GM19395 (cell line): ENCODE measurements around the gene RABL6.
A peak's percentile ranks its signal among the peaks of the same experiment; 100 is the strongest.
"Not testable (repeated sequence)": the region's sequence is repeated elsewhere in the genome, so short reads cannot be mapped to it uniquely, and the experiment has no call there.

Experiments
- ATAC-seq: cut with Tn5 transposase; IDR thresholded peaks from one replicate; pipeline ENCODE4 v1.9.1; 2021; ENCODE audit warnings: mild to moderate bottlenecking, moderate library complexity; ENCODE audit not compliant: unreplicated experiment

Gene RABL6

GRCh38 chr9:136832581-136832980, 24.8 kb downstream of the RABL6 start:
- ATAC-seq = no peak

GRCh38 chr9:136833381-136834048, 25.8 kb downstream of the RABL6 start:
- not testable (repeated sequence) for ATAC-seq

- no peak for ATAC-seq
Measured at GRCh38 chr9:136835162-136835931, 27.6 kb downstream of the RABL6 start.

GRCh38 chr9:136835932-136836904, 28.5 kb downstream of the RABL6 start:
- no peak for ATAC-seq

GRCh38 chr9:136837146-136837855, 29.6 kb downstream of the RABL6 start:
- no peak for ATAC-seq

- ATAC-seq = not testable (repeated sequence)
Measured at GRCh38 chr9:136837856-136838277, 30.1 kb downstream of the RABL6 start.

- ATAC-seq = no peak
Measured at GRCh38 chr9:136838314-136839228, 30.8 kb downstream of the RABL6 start.

GRCh38 chr9:136839229-136840139, 31.7 kb downstream of the RABL6 start:
- no peak for ATAC-seq

- no peak for ATAC-seq
Measured at GRCh38 chr9:136840140-136840876, 32.6 kb downstream of the RABL6 start.

GRCh38 chr9:136840877-136841645, 33.3 kb downstream of the RABL6 start:
- no peak for ATAC-seq

GRCh38 chr9:136841646-136842379, 34.1 kb downstream of the RABL6 start:
- ATAC-seq = not testable (repeated sequence)

- ATAC-seq = peak; percentile 71
Measured at GRCh38 chr9:136842380-136842948, 34.7 kb downstream of the RABL6 start, which contains the start of gene AJM1. AJM1 (plus strand) TSS chr9:136842478; CDS start chr9:136844415, 1,937 bp downstream.

- not testable (repeated sequence) for ATAC-seq
Measured at GRCh38 chr9:136843159-136843800, 35.5 kb downstream of the RABL6 start.

- ATAC-seq = not testable (repeated sequence)
Measured at GRCh38 chr9:136843801-136844740, 36.3 kb downstream of the RABL6 start.
